Measurements from ENCODE around the gene CITED4. TPM values are rescaled to one million over a fixed set of nuclear protein-coding genes. Genes with fewer than 3 reads are reported as not detected.

CITED4 gene
- total and polyA plus RNA-seq, 10 of the 15 experiments (the other 5 are each of a cell fraction or from before 2014, with no cell fraction given) = 0.13 to 0.64 (median 0.26) TPM; not detected in 6

DNA sequence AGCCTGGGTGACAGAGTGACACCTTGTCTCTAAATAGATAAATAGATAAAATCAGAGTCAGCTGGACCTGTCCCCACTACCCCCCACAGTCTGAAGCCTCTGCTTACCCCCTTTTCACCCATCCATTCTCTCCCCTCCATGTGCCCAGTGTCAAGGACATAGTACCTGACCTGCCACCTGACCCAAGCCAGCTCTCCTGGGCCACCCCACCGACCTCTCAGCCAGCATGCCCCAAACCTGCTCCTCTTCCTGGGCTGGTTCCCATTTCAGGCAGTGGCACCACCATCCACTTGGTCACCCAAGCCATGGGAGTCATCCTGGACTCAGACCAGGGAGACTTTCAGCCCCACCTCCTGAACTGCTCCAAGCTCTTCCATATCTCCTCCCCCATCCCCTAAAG, 28.2 kb downstream of the CITED4 start:
- H3K9ac ChIP-seq (ENCODE audit: control insufficient read depth, insufficient read depth, low read length) = no peak overlapping the region
- POLR2A ChIA-PET = interaction anchor here (0.6 kb wide), 1 partner anchor 138 kb away, joined by 9 read pairs; no protein-coding TSS in a partner anchor
- in situ Hi-C loops (cut with MboI) = no loop called here
- no peaks in the 10 kb centered on the region for H3K9me3 ChIP-seq (replicated peaks; ENCODE audit: control insufficient read depth, insufficient read depth, low read length)
- RAD21 ChIA-PET (ENCODE audit: unreplicated experiment) = no interaction called here
- WGBS (ENCODE audit: insufficient coverage, insufficient replicate concordance, low lambda C conversion rate, missing lambda C conversion rate) = 17% methylated on average over 1 of the region's 1 CpG
- no peak overlapping the region for H3K4me2 ChIP-seq (ENCODE audit: control insufficient read depth, insufficient read depth)
- BruUV-seq (replicated peaks) = no TSS peak
- DNase-seq (ENCODE audit: low read depth, low spot score) (no peak), FAIRE-seq (no peak), ATAC-seq (no peak)
- H3K4me3 ChIP-seq = no peak overlapping the region
- H3K27ac ChIP-seq (ENCODE audit: control insufficient read depth, insufficient read depth) = no peak overlapping the region
- intact Hi-C loops (cut with micrococcal nuclease; ENCODE audit: unreplicated experiment) = no loop called here
- no peak overlapping the region for H2AFZ ChIP-seq (ENCODE audit: control insufficient read depth, low read depth, low read length)
- H4K20me1 ChIP-seq (ENCODE audit: control insufficient read depth, insufficient read depth) = no peaks in the 10 kb centered on the region
- no peaks in the 10 kb centered on the region for H3K36me3 ChIP-seq (ENCODE audit: control insufficient read depth in 2 of 2, insufficient read depth in 2 of 2, low read length in 1 of 2)
- no peaks in the 10 kb centered on the region for H3K79me2 ChIP-seq (ENCODE audit: control insufficient read depth, insufficient read depth, low read length)
- H3K27me3 ChIP-seq (replicated peaks in 1 of 2; ENCODE audit: control insufficient read depth in 2 of 2, insufficient read depth in 2 of 2, low read length in 1 of 2) = no peaks in the 10 kb centered on the region
- TF ChIP-seq EP300 (IDR thresholded peaks at IDR 0.05; ENCODE audit: borderline replicate concordance in 1 of 2, control insufficient read depth in 1 of 2, low read depth in 2 of 2, low read length in 2 of 2) = no peak
- TF ChIP-seq BRCA1 (IDR thresholded peaks at IDR 0.05; ENCODE audit: low read depth, low read length) = no peak
- no peak for TF ChIP-seq ZNF217 (IDR thresholded peaks at IDR 0.05)
- no peak for TF ChIP-seq ZNF384 (IDR thresholded peaks at IDR 0.05; ENCODE audit: borderline replicate concordance, low read depth, low read length)
- no peak for TF ChIP-seq HDAC6 (IDR thresholded peaks at IDR 0.05; ENCODE audit: unreplicated experiment)
- no peak for TF ChIP-seq BCL11A (IDR thresholded peaks at IDR 0.05; ENCODE audit: low read depth, low read length)
- H3K4me1 ChIP-seq (ENCODE audit: control insufficient read depth, insufficient read depth, low read length) = no peaks in the 10 kb centered on the region
- CTCF ChIA-PET = no interaction called here
- SMC1A ChIA-PET (ENCODE audit: uncharacterized antibody, unreplicated experiment) = no interaction called here

DNA sequence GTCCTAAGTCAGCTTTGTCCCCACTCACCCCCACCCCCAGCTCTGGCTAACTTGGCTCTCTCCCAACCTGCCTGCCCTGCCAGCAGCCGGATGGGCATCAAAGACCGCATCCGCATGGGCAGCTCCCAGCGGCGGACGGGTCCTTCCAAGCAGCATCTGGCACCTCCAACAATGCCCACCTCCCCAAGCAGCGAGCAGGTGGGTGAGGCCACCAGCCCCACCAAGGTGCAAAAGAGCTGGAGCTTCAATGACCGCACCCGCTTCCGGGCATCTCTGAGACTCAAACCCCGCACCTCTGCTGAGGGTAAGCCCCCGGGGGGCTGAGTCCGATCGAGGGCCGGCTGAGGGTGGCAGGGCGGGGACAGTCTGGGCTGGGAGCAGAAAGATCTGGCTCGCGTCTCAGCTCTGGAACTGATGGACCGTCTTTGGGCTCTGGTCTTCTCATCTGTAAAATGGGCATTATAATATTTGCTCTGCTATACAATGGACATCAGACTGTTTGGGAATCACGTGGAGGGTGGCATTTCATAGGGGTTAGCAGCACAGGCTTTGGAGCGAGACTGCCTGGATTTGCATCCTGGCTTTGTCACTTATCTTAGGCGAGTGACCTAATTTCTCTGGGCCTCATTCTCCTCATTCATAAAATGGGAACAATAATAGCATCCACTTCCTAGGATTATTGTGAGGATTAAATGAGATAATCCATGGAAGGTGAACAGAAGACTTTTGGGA, 31.0 kb downstream of the CITED4 start:
- no peaks in the 10 kb centered on the region for H3K27me3 ChIP-seq (replicated peaks in 1 of 2; ENCODE audit: control insufficient read depth in 2 of 2, insufficient read depth in 2 of 2, low read length in 1 of 2)
- no TSS peak for BruUV-seq (replicated peaks)
- POLR2A ChIA-PET = interaction anchor here (0.8 kb wide), 1 partner anchor 26 kb away, joined by 3 read pairs; no protein-coding TSS in a partner anchor
- H3K4me3 ChIP-seq = no peak overlapping the region
- H3K4me1 ChIP-seq (ENCODE audit: control insufficient read depth, insufficient read depth, low read length) = no peaks in the 10 kb centered on the region
- H2AFZ ChIP-seq (ENCODE audit: control insufficient read depth, low read depth, low read length) = no peak overlapping the region
- FAIRE-seq (no peak), DNase-seq (ENCODE audit: low read depth, low spot score) (no peak), ATAC-seq (no peak)
- H3K4me2 ChIP-seq (ENCODE audit: control insufficient read depth, insufficient read depth) = no peak overlapping the region
- RAD21 ChIA-PET (ENCODE audit: unreplicated experiment) = interaction anchor here (0.8 kb wide), 1 partner anchor 57 kb away, joined by 3 read pairs; no protein-coding TSS in a partner anchor
- SMC1A ChIA-PET (ENCODE audit: uncharacterized antibody, unreplicated experiment) = interaction anchor here (0.6 kb wide), 1 partner anchor 77 kb away, joined by 3 read pairs; no protein-coding TSS in a partner anchor
- no peak overlapping the region for H3K27ac ChIP-seq (ENCODE audit: control insufficient read depth, insufficient read depth)
- in situ Hi-C loops (cut with MboI) = no loop called here
- intact Hi-C loops (cut with micrococcal nuclease; ENCODE audit: unreplicated experiment) = no loop called here
- no peaks in the 10 kb centered on the region for H3K79me2 ChIP-seq (ENCODE audit: control insufficient read depth, insufficient read depth, low read length)
- H3K36me3 ChIP-seq (ENCODE audit: control insufficient read depth in 2 of 2, insufficient read depth in 2 of 2, low read length in 1 of 2) = no peaks in the 10 kb centered on the region
- no peak overlapping the region for H3K9ac ChIP-seq (ENCODE audit: control insufficient read depth, insufficient read depth, low read length)
- CTCF ChIA-PET = interaction anchor here (1.3 to 1.9 kb wide), 2 partner anchors 19 to 208 kb away, joined by 4 to 6 read pairs; no protein-coding TSS in a partner anchor
- no peaks in the 10 kb centered on the region for H3K9me3 ChIP-seq (replicated peaks; ENCODE audit: control insufficient read depth, insufficient read depth, low read length)
- TF ChIP-seq, protein P1, sequence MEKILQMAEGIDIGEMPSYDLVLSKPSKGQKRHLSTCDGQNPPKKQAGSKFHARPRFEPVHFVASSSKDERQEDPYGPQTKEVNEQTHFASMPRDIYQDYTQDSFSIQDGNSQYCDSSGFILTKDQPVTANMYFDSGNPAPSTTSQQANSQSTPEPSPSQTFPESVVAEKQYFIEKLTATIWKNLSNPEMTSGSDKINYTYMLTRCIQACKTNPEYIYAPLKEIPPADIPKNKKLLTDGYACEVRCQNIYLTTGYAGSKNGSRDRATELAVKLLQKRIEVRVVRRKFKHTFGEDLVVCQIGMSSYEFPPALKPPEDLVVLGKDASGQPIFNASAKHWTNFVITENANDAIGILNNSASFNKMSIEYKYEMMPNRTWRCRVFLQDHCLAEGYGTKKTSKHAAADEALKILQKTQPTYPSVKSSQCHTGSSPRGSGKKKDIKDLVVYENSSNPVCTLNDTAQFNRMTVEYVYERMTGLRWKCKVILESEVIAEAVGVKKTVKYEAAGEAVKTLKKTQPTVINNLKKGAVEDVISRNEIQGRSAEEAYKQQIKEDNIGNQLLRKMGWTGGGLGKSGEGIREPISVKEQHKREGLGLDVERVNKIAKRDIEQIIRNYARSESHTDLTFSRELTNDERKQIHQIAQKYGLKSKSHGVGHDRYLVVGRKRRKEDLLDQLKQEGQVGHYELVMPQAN (conservative IDR thresholded peaks at IDR 0.05) = no peak
- TF ChIP-seq MTA2 (IDR thresholded peaks at IDR 0.05; ENCODE audit: low read depth) (no peak), LARP7 (IDR thresholded peaks at IDR 0.05) (no peak)
- WGBS (ENCODE audit: insufficient coverage, insufficient replicate concordance, low lambda C conversion rate, missing lambda C conversion rate) = 62% methylated on average over 22 of the region's 22 CpGs
- no peaks in the 10 kb centered on the region for H4K20me1 ChIP-seq (ENCODE audit: control insufficient read depth, insufficient read depth)

Data from GM12878 (cell line).